NCI-H226 (cell line): Measurements from ENCODE around the gene ATG101.

Experiments used
- DNase-seq: peaks from one replicate; pipeline ENCODE4 v3.0.0-alpha.2; 2015

The ATG101 gene

DNA sequence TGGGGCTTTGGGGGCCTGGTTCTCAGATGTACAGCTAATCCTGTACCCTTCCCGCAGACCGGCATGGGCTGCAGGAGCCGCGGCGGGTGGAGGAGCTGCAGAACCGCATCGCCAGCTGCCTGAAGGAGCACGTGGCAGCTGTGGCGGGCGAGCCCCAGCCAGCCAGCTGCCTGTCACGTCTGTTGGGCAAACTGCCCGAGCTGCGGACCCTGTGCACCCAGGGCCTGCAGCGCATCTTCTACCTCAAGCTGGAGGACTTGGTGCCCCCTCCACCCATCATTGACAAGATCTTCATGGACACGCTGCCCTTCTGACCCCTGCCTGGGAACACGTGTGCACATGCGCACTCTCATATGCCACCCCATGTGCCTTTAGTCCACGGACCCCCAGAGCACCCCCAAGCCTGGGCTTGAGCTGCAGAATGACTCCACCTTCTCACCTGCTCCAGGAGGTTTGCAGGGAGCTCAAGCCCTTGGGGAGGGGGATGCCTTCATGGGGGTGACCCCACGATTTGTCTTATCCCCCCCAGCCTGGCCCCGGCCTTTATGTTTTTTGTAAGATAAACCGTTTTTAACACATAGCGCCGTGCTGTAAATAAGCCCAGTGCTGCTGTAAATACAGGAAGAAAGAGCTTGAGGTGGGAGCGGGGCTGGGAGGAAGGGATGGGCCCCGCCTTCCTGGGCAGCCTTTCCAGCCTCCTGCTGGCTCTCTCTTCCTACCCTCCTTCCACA, 11.0 kb upstream of the ATG101 start:
- no peak for DNase-seq

DNA sequence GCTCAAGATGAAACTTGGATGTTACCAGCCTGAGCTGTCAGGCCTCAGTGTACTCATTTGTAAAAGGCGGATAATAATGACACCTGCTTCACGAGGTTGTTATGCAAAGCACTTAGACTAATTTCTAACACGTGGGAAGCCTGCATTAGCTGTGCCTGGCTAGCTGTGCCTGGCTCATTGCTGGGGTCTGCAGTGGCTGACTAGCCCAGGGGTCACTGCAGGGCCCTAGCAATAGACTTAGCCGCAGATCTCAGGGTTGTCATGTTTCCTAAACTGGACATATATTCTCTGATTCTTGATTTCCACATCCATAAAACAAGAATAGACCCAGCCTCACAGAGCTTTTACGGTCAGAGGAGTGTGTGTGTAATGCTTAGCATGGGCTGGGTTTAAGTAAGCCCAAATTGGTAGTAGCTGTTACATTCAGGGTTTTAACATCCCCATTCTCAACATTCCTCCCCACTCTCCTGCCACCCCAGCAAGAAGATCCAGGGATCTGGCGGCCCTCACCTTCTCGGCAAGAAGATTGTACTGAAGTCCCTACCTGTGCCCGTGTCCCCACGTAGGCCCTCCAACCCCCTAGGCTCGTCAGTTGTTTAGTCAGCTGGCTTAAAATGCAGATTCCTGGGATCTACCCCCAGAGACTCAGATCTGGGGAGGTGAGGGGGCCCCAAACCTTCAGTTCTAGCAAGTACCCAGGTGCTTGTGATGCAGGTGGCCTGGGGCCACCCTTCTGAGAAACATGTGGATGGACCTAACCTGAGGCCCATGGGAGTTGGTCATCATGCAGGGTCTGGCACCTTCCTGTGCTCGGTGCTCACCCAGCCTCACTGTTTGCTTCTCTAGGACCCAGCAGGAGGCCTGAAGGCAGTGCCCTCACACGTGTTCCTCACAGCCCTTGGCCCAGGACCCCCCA, 9.9 kb upstream of the ATG101 start:
- no peak for DNase-seq

DNA sequence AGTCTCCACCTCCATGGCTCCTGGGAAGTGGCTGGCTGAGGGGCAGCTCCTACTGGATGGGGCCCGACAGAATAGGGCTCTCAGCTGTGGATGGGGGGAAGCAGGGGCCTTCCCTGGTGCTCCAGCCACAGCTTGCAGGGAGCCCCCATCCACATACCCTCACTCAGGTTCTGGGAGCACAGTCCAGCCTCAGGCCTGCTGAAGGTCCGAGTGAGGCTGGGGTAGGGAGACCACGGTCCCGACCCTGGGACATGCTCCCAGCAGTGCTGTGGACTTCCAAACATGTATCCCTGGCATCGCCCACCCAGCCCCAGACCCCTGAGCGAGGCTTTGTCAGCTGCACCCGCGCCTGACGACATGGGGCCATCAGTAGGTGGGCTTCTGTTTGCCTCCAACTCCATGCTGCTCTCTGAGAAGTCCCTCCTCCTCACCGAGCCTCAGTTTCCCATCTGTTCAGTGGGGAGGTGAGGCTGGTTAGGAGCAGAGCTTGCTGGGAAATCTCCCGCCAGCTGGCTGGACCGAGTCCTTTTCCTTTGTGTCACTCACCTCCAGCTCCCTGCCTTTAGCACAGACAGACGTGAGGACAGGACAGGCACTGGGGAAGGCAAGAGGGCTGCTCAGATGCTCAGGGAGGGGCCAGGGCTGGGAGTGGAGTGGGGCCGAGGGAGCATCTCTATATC, 9.1 kb upstream of the ATG101 start:
- no peak for DNase-seq

DNA sequence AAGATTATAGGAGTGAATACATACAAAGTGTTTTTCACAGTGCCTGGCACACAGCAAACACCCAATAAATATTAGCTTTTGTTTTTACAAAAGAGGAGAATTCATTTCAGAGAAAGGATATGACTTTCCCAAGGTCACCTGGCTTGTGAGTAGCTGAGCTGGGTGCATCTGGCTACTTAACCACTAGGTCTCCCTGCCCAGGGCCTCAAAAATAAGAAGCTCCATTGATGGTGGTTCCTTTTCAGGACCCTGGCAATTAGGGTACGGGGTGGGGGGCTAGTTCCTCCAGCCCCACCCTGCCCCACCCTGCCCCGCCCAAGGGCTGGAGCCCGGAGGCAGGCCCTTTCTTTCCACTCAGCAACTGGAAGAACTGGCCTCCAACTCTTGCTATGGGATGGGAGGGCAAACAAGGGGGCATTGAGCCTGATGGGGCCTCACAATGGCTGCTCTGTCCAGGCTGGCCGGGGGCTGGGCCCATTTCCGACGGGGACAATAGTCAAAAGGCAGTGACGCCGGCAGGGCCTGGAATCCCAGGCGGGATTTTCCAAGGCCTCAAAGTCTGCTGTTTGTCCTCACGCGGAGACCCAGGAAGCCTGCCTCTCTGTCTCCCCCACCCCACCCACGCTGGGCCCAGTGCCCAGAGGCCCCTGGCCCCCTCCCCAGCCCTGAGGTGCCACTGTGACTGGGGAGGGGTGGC, 8.2 kb upstream of the ATG101 start:
- DNase-seq, result no peak

DNA sequence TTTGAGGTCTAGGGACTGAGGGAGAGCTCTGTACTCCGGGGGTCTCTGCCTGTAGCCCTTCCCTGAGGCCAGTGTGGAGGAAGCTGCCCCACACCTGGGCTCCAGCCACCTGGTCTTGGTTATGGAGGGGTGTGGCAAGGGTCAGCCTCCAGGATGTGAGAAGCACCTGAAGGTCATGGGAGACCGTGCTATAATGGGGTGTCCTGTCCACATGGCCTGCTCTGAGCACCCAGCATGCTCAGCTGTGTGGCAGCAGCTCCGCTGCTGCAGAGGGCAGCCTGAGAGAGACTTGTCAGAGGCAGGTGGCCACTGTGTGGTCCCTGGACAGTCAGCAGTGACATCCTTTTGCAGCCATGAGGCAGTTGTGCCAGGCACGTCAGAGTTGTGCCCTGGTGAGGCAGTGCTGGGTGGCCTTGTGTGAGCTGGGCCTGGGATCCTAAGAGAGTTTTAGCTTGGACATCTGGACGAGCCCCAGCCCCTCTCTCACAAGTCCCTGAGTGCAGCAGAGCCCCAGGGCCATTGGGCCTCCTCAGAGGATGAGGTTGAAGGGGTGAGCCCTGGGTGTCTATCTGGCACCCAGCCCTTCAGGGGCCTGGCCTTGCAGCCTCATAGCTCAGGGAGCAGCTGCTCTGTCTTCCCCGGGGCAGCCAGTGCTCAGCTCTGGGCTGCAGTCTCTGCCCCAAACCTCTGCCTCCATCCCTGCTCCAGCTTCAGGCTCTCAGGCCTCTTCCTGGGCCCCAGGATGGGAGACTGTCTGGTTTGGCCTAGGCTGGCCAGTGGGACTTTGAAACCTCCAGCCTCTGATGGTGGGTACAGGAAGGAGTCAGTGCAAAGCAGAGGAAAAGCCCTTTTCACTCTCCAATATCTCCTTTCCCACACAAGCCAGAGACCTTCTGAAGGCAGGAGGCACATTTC, 7.4 kb upstream of the ATG101 start:
- no peak for DNase-seq

DNA sequence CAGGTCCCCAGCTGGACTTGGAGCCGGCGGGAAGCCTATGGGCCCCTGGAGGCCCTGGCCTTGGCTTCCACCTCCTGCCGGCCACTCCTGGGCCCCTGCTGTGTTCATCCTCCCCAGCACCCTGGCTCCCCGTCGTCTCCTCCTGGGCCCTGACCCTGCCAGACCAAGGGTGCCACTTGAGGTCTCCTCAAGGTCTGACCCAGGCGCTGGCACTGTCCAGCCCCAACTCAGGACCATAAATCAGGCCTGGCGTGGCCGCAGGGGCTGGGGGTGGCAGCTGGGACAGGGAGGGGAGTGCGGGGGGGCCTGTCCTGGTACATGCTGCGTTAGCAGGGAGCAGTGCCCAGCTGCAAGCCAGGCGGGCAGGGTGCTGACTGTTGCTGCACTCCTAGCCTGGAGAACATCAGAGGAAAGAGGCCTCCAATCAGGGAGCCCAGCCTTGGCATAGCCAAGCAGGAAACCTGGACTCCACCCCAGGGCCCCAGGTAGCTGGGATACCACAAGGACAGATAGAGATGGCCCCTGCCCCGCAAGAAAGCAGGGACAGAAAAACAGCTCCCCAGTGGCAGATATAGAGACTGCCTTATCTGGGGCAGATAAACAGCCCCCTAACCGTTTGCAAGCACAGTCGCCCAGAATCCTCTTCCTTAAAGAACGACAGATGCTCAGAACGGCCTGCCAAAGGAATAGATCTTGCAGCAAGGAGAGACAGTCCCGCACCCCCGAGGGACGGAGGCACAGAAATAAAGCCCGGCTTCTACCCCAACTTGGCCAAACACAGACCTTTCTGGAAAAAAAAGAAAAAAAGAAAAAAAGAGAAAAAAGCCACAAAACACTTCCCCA, 6.5 kb upstream of the ATG101 start:
- no peak for DNase-seq

DNA sequence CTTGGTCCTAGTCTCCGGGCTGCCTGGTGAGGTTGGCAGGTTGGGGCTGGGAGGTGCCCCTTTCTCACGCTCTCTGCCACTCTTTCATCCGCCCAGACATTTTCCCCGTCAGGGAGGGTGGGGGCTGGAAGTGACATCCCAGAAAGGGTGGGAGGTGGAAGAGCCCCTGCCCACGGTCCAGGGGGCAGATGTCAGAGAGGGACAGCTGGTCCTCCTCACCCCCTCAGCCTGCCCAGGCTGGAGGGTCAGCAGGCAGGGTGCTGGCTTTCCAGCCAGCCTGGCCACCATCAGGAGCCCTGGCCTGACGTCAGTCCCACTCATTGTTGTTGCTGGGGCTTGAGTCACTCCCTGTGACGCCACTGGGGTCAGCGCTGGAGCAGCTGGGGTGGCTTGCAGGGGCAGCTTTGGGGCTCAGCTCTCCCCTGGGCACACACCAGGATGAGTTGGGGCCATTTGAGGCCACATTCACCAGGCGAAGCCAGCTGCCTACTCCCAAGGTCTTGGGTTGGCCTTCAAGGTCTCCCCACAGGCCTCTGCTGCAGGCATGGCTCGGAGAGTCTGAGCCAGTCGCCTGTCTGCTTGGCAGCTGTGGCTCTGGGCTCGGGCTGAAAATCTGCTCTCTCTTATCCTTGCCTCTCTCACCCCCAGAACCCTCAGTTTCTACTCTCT, 5.7 kb upstream of the ATG101 start:
- DNase-seq, result no peak

DNA sequence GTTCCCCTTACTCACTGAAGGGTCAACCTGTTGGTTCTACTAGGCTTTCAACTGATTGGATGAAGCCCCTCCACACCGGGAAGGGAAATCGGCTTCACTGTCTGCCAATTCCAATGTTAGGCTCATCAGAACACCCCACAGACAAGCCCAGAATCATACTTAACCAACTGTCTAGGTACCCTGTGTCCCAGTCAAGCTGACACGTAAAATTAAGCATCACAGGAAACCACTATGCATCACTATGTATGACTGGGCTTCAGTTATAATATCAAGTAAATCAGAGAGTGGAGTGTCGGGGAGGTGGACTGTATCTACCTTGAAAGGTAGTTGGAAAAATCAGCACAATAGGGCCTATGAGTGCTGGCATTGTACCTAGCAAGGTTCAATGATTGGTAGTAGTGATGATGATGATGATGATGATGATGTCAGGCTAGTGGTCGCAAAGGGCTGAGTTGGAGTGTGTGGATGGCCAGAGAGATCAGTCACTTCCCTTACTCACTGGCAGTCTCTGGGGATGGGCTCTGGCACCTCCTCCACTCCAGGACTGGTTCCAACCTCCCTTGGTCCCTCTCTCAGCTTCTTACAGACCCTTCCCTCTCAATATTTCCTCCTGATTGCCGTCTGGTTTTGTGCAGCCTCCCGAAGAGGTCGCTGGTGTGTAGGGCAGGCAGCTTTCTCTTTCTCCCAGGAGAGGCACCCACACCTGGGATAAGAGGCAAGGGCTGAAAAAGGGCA, 3.3 kb upstream of the ATG101 start:
- DNase-seq, result no peak

DNA sequence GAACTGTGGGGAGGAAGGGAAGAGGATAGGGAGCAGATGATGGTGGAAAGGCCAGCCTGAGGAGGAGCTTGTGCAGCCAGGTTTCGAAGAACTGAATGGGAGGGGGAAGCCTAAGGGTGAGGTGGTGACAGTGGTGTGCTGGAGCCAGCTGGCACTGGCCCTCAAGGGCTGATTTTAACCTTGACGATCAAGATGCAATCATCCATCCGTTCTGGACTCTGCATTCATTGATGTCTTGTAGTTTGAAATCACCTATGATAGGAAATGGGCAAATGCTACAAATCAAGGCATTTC, 2.8 kb upstream of the ATG101 start:
- DNase-seq, result no peak

DNA sequence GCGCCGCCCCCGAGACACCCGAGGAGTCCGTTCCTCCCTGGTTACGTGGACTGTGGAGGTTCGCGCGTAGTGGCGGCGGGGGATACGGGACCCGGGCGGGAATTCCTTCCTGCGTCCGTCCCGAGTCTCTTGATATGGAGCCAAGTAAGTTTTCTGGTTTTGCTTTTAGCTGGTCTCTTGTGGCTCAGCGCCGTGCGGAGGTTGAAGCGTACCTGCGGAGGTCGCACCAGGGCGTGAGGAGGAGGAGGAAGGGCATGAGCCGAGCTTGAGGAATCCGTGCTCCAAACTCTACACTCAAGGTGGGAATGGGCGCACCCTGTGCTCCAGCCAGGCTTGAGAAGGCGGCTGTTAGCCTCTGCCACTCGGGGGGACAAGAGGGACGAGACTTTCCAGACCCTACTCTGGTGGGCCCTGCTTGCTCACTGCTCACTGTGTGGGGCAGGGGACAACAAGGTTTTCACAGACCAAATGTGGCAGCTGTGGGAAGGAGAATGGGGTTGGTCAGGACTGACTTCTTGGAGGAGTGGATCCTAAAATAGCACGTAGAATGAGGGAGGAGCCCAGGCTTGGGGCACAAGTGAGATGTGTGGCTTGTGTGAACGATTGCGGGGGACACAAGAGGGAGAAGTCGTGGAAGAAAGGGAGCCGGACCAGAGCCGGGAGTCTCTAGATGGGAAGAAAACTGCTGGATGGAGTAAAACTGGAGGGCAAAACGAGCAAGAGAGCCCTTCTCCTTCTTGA, 577 bp downstream of the ATG101 start:
- no peak for DNase-seq

DNA sequence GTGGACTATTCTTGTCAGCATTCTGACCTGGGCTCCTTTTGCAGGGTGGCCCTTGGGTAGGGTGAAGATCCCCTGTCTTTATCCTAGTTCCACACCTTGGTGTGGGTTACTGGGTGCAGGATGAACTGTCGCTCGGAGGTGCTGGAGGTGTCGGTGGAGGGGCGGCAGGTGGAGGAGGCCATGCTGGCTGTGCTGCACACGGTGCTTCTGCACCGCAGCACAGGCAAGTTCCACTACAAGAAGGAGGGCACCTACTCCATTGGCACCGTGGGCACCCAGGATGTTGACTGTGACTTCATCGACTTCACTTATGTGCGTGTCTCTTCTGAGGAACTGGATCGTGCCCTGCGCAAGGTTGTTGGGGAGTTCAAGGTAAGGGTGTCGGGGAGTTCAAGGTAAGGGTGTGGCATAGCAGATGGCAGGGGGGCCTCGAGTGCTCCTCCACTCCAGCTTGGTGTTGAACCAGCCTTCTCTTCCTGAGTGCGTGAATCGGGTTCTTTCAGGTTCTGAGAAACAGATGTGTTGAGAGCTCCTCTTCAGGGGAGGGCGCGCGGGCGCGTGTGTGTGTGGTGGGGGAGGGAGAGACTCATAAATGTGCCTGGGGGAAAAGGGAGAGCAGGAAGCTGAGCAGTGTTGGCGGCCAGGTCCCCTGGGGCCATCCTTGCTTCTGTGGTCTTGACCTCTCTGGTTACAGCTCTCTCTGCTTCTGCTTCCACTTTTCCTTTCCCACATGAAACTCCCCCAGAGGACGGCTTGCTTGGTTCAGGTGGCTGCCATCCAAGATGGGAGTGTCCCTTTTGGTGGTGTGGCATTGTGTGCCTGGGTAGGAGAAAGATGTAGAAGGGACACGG, 4.0 kb downstream of the ATG101 start:
- no peak for DNase-seq

DNA sequence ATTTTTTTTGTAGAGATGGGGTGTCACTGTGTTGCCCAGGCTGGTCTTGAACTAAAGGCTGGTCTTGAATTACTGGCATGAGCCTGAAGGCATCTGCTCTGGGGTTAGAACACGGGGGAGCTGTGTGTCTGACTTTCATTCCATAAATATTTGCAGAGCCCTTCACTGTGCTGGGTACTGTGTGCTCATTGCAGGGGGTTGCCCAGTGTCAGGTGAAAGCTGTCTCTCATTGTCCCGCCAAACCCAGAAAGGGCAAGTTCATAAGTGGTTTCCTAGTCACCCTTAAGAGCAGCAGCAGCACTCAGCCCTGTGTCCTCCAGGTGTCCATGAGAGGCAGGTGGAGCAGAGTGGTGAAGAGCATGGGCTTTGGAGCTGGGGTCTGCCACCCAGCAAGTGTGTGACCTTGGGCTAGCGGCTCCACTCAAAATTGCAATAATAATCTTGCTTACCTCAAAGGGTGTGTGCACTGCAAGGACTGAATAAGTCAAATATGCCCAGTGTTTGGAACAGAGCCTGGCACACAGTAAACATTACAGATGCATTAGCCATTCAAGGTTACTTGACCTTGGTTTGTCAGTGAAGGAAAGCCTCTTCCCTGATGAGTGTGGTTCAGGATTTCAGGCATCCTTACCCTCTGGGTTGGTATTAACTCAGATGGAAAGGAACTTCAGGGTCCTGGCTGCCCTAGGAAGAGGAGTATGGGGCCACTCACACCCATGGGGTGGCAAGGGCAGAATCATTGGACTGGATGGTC, 5.4 kb downstream of the ATG101 start:
- DNase-seq, result peak; percentile 41

DNA sequence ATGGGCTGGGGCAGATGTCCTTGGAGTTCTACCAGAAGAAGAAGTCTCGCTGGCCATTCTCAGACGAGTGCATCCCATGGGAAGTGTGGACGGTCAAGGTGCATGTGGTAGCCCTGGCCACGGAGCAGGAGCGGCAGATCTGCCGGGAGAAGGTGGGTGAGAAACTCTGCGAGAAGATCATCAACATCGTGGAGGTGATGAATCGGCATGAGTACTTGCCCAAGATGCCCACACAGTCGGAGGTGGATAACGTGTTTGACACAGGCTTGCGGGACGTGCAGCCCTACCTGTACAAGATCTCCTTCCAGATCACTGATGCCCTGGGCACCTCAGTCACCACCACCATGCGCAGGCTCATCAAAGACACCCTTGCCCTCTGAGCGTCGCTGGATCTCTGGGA, 7.0 kb downstream of the ATG101 start:
- DNase-seq, result no peak

DNA sequence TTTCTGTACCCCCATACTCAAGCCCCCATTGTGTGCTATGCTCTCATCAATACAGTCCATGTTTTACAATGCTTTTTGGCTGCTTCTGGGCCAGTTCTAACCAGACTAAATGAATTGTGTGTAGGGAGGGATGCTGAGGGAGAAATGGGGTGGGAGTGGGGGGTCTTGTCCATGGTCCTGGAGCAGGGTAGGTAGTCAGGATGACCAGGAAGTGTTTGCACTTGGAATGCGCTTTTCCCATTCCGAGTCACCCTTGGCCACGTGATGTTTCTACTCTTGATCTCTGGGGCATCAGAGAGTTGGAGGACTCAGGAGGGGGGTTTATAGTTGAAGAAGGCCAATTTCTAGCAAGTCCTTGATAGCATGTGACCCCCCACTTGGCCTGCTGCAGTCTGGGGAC, 8.5 kb downstream of the ATG101 start:
- DNase-seq, result no peak

DNA sequence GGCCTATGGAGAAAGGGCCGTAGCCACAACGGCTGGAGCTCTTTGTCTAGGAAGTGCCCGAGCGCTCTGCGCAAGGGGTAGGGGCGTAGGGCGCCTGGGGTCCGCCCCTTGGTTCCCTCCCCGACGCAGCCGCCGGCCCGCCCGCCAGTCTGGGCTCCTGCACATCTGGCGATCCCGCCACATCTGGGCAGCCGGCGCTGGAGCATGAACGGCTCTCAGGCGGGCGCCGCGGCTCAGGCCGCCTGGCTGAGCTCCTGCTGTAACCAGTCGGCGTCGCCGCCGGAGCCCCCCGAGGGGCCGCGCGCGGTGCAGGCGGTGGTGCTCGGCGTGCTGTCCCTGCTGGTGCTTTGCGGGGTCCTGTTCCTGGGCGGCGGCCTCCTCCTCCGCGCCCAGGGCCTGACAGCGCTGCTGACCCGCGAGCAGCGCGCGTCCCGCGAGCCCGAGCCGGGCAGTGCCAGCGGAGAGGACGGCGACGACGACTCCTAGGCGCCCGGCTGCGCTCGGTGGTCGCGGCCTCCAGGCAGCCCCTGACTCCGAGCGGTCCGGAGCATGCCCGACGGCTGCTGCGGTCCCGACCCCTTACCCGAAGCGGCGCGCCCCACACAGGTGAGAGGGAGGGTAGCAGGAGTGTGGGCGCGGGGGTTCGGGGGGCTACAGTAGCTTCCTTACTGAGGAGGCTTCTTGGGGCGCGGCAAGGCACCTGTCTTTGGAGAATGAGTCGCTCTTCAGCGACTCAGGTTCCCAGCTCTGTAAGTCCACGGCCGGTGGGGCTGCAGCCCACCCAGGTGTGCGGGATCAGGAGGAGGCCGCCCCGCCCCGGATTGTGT, 10.0 kb downstream of the ATG101 start, which contains the start of gene SMIM41:
Gene SMIM41, plus strand, starts transcription at position 129 of the 827 bp plus-strand sequence. Its CDS starts 76 bp downstream, at position 205.
- DNase-seq, result no peak
